GM19438 (cell line): ENCODE measurements around the gene EEFSEC.

ENCODE experiments used
- ATAC-seq: cut with Tn5 transposase; IDR thresholded peaks from one replicate; pipeline ENCODE4 v1.9.1; 2021; ENCODE audit warnings: low read depth; ENCODE audit not compliant: unreplicated experiment

EEFSEC gene

DNA sequence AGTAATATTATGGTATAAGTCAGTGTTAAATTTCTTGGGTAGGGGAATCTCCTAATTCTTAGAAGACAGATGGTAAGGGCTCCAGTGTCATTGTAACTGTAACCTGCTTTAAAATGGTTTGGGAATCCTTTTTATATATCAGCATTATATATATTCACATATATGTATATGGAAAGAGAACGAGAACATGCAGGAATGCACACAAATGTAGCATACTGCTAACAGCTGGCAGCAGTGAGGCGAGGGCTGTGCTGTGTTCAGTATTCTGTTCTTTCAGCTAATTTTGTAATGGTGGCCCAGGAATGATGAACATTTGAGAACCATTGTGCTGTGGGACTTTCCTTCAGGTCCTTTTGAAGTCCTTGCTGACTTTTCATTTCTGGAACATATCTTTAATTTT lies 60.8 kb downstream of the EEFSEC start:
- ATAC-seq: no peak

DNA sequence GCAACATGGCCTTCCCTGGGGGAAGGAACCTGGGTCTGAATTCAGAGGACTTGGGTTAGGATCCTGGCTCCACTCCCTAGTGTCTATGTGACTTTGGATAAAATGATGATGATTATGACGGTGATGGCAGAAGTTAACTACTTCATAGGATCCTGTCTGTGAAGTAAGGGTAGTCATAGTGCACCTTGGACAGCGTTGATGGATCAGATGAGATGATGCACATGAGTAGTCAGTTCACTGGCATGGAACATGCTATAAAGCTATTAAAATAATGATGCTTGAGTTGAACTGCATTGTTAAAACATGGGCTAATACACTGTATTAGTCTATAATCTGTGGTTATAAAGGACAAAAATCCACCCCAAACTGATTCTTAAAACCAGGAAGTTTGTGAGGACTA lies 62.0 kb downstream of the EEFSEC start:
- ATAC-seq: no peak

DNA sequence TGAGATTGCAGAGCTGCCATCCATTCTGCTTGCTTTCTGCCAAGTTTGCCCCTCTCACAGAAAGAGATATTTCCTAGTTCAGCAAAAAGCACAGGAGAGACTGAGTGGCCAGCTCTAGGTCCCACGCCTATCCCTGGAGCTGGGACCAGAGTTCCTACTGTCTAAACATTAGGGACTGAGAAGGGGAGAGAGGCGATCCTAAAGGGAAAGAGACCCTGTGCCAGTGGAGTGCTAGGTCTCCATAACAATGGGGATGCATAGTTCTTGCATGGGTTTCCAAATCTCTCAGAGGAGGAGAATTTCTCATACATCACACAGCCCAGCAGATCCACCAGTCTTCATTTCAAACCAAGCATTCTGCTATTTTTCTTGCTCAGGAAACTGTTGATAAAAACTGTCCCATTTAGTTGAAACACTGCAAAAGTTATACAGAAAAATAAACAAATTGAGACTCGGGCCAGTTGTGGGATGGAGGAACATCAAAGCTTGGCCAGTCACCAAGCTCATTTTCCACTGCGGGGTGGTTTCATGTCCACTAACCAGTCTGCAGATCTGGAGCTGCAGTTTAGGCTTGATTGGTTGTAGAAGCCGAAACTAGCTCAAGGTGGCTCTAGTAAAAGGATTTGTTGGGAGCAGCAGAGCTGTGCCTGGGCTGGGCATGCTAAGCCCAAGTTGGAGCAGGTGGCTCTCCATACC lies 62.7 kb downstream of the EEFSEC start:
- no peak for ATAC-seq

DNA sequence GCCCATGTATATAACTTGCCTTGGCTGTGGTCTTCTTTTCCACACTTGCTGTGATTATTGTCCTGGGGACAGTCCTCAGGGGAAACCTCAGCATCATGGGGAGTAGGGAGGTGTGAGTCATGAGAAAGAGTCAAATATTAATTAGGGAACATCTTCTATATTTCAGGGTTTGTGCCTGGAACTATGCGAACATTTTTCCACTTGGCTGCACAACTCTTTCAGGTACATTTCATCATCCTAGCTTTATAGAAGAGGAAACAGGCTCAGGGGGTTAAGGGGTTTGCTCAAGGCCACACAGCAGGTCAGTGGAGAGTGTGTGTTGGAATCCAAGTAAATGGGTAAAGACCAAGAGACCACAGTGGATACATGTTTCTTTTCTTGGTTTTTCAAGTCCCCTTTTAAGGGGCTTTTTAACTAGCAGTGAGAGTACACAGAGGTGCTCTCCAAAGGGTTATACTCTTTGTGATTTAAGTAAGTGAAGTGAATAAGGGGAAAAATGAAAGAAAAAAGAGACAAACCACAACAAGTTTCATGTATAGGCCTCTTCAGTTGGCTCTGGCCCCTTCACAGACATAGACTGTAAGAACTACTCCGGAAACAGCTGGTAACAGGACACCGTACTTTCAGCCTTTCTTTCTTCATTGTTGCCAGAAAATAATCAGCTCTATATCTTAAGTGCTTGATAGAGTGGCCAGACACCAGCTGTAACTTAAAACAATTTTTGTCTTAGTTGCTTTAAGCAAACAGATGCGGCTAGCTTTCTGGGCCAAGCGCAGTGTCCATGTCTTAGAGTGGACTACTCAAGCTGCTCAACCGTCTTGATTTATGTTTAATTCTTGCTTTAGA lies 64.6 kb downstream of the EEFSEC start:
- ATAC-seq: no peak

DNA sequence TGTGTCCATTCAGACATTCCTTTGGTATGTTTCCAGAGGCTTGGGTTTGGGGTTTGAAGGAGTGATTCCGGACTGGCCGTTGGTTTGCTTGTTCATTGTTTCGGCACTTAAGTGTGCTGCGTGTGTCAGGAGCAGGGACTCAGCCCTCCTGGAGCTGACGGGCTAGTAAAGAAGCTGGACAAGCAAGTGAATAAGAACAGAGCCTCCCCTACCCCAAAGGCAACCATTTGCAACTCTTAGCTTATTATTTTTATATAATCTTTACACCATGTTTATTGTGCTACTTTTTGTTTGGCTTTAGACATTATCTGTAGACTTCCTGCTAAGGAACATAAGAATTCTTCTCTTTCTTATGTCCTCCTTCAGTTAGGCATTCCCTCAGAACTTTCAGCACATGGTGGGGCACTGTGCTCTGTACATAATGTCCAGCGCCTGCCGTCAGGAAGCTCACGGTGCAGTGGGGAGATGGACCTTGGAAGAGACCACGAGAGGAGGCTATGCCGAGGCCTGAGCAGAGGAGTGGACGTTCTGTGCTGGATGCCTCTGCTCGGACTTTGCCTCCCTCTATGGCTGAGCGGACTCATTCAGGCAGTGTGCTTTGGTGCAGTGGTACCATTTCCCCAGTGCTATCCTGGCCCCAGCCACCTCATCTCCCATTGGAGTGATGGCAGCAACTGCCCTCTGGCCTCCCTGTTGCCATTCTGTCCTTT lies 65.4 kb downstream of the EEFSEC start:
- no peak for ATAC-seq

GRCh38 chr3:128221328-128221727 lies 68.0 kb downstream of the EEFSEC start:
- ATAC-seq: no peak

DNA sequence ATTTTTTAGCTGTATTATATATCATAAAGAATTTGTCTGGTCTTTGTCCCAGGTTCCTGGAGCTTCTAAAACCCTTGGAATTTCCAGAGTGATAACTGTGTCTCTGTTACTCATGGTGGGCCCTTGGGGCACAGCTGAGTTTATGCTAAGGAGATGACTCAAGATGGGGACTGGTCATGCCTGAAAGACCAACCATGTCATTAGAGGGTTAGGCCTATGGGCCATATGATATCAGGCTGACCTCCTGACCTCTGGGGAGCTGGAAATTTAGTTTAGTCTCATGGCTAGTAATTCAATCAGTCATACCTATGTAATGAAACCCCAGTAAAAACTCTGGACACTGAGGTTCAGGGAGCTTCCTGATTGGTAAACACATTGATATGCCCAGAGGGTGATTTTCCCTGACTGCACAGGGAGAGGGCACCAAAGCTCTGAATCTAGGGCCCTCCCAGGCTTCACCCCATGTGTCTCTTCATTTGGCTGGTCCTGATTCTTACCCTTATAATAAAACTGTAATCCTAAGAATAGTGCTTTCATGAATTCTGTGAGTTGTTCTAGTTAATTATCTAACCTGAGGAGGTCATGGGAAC lies 69.6 kb downstream of the EEFSEC start:
- no peak for ATAC-seq

- no peak for ATAC-seq
Observed at GRCh38 chr3:128226186-128226725, 73.0 kb downstream of the EEFSEC start.

DNA sequence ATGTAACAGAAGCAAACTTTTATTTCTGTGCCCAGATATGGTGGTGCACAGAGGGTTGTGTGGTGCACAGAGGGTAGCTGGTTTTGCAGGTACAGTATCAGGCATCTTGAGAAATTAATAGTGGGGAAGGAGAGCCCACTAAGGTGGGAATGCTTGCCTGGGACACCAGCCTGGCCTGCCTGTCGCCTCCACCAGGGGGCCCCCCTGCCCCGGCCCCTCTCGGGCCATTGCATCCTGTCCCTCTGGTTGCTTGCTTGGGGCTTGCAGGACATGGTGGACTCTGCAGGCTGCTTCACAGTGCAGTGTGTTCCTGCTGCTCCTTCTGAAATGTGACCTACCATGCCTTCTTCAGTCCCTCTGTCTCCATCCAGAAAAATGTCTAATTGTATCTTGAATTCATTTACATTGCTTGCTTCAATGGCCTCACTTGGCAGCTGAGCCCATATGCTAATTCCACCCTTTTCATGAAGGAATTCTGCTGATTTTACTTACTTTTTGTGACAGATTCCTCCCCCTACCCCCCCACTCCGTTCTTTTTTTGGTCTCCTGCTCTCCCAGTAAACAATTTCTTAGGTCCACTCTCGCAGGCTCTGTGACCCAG lies 73.6 kb downstream of the EEFSEC start:
- no peak for ATAC-seq

DNA sequence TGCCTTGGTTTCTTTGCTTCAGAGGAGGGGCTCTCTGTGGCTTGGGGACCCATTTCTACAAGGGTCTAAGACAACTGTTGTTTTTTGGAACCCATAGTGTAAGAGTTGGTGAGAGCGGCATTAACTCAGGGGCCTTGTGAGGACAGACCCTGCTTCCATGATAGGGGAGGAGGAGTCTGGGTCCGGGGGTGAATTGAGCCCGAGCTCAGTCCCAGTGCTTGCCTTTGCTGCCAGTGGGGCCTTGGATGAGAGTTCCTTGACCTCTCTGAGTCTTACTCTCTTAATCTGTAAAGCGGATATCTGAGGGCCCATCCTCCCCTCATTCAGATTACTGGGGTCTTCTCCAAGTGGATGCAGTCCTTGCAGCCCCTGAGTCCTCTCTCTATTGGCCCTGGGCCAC lies 74.2 kb downstream of the EEFSEC start:
- no peak for ATAC-seq

GRCh38 chr3:128228366-128228910 lies 75.2 kb downstream of the EEFSEC start:
- no peak for ATAC-seq

- no peak for ATAC-seq
Observed at GRCh38 chr3:128229106-128229857, 76.0 kb downstream of the EEFSEC start.

- ATAC-seq: no peak
Observed at GRCh38 chr3:128231606-128232005, 78.3 kb downstream of the EEFSEC start.

DNA sequence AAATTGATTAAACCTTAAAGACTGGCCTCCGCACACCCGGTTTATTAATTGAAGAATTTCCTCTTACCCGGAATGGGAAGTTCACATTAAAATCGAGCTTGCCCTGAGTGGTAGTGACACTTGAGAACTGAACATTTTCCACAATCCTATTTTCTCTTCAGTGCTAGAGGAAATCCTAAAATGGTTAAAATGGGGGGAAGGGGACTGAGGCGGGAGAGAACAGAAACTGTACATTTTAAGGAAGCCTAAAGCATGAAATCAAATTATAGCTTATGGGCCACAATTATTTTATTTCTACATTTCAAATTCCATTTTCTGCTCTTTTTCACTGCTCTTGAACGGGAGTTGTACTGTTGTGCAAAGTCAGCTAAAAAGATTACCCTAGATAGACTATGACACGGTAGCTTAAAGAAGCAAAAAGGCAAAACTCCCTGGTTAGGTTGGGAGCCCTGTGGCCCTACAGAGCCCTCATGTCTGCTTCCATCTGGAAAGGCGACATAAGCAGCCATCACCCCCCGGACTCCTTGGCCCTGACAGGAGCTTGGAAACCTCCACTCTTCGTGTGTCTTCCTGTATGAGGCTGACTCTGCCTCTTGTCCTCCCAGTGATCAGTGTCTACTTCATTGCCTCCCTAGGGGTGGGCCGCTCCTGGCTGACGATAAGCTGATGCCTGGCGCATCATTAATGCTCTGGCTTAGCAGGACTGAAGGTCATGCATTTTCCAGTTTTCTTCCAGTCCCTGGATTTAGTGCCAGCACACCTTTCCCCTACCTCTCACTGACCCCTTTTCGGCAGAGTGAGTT lies 79.3 kb downstream of the EEFSEC start:
- ATAC-seq: no peak

DNA sequence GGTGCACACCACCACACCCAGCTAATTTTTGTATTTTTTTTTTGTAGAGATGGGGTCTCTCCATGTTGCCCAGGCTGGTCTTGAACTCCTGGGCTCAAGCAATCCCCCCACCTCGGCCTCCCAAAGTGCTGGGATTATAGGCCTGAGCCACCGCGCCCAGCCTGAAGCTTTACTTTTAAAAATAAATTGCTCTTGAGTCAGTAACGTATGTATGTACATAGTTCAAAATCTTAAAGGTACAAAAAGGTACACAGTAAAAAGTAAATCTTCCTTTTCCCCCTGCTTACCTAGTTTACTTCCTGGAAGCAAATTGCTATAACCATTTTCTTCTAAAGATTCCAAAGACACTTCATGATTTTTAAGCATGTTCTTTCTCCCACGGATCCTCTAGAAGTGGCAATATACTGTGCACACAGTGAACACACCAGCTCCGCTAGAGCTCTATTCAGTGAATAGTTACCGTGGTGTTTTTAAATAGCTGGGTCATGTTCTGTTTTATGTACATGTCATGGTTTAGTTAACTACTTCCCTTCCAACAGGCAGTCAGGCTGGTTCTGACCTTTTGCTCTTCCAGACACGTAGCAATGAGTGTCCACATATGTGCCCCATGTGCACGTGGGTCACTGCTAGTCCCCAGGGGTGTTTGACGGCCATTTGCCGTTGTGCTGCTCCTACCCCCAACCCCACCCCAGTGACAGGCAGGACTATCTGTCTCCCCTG lies 82.1 kb downstream of the EEFSEC start:
- ATAC-seq: no peak

DNA sequence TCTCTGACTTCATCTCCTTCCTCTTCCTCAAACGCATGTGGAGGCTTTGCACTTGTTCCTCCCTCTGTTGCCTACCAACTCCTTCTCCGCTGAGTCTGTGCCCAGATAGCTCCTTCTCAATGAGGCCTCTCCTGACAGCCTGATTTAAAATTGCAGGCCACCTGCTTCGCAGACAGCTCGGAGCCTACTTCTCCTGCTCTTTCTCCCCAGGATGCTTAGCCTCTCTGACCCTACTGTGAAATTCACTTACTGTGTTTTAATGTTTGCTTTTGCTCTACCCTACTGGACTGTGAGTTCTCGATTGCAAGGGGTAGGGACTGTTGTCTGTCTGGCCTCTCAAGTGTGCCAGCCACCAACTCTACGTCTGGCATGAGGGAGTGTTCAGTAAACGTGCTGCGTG lies 83.4 kb downstream of the EEFSEC start:
- no peak for ATAC-seq

- ATAC-seq: no peak
Observed at GRCh38 chr3:128237348-128238183, 84.3 kb downstream of the EEFSEC start.
